Measurements from ENCODE around the gene STK17B.

GRCh38 chr2:196140213-196140612, 31.2 kb downstream of the STK17B start:
- TF ChIP-seq CTCF (IDR thresholded peaks at IDR 0.05; ENCODE audit: insufficient read depth, low read depth, low read length) = no peak
- TF ChIP-seq EZH2 (IDR thresholded peaks at IDR 0.05; ENCODE audit: insufficient read depth, low read length) = no peak
